ENCODE results near the gene HOXB4. TPM values are rescaled to one million over a fixed set of nuclear protein-coding genes. Genes with fewer than 3 reads are reported as not detected.
A peak's percentile ranks its signal among the peaks of the same experiment; 100 is the strongest.

Gene HOXB4
- total and polyA plus RNA-seq, 9 donors, result 0.13 to 3.4 (median 0.87) TPM

- H3K4me3 ChIP-seq, result no peak overlapping the region
- no peak for TF ChIP-seq EP300 (IDR thresholded peaks at IDR 0.05)
- no peak for TF ChIP-seq POLR2A (IDR thresholded peaks at IDR 0.05)
- TF ChIP-seq CTCF (IDR thresholded peaks at IDR 0.05), result no peak
Observed at GRCh38 chr17:48594538-48595277, 16.6 kb upstream of the HOXB4 start.

GRCh38 chr17:48593840-48594537, 15.8 kb upstream of the HOXB4 start:
- H3K4me1 ChIP-seq (ENCODE audit: insufficient read depth), result no peaks in the 10 kb centered on the region
- peak in 2 of 5 donors; percentile 41 to 57 for DNase-seq
- H3K4me3 ChIP-seq, result peak overlapping the region; percentile 27
- peaks cover 2% of the 10 kb centered on the region for H3K27me3 ChIP-seq
- no peaks in the 10 kb centered on the region for H3K36me3 ChIP-seq
- peaks cover 0 to 8% of the 10 kb centered on the region in 2 donors for H3K9me3 ChIP-seq
- intact Hi-C loops (cut with DNase I), result loop anchor here in 1 of 4 donors (10.0 kb wide), 1 partner anchor 239 kb away; no protein-coding TSS in a partner anchor
- TF ChIP-seq CTCF (IDR thresholded peaks at IDR 0.05), result peak in 1 of 3 donors; percentile 21
- no peak for TF ChIP-seq POLR2A (IDR thresholded peaks at IDR 0.05)
- H3K27ac ChIP-seq, result no peak overlapping the region
- 8 to 12% (median 12%) methylated on average over 37 of the region's 37 CpGs for WGBS, 3 donors

More at GRCh38 chr17:48594538-48595277, 16.6 kb upstream of the HOXB4 start:
- Histone ChIP-seq H3K9me3 (peaks cover 0 to 8% of the 10 kb centered on the region in 2 donors), H3K4me1 (ENCODE audit: insufficient read depth) (no peaks in the 10 kb centered on the region), H3K36me3 (no peaks in the 10 kb centered on the region), H3K27me3 (peaks cover 2% of the 10 kb centered on the region), H3K27ac (no peak overlapping the region)
- DNase-seq, result no peak
- 39 to 57% (median 46%) methylated on average over 25 of the region's 25 CpGs for WGBS, 3 donors
- intact Hi-C loops (cut with DNase I), result loop anchor here in 1 of 4 donors (10.0 kb wide), 1 partner anchor 240 kb away; no protein-coding TSS in a partner anchor

DNA sequence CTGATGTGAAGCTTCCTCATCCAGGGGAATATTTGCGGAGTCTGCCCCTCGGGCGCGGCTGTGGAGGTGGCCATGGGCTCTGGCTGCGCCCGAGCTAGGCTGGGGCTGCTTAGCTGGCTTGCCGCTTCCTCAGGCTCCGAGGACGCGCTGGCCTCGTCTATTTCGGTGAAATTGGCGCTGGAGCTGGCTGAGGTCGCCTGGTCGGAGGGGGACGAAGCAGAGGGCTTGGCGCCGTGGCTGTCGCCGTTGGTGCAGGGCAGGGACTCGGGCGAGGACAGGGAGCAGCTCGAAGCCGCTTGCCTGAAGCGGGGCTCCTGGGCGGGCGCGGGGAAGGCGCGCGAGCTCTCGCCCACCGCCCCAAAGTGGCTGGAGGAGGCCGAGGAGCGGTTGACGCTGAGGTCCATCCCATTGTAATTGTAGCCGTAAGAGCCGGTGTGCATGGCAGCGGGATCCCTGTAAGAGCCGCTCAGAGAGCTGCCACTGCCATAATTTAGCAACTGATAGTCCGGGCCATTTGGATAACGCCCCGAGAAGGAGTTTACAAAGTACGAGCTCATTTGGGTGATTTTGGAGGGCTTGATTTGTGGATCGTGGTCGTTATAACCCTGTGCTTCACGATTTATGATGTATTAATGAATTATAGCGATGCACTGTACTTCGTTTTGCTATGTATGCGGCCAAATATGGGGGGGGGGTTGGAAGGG, 15.1 kb upstream of the HOXB4 start, which contains the start of gene HOXB5:
TSS of gene HOXB5 (minus strand) at position 654 of the 704 bp plus-strand sequence. CDS start at position 557, 97 bp downstream.
- H3K36me3 ChIP-seq, result no peaks in the 10 kb centered on the region
- peaks cover 0 to 8% of the 10 kb centered on the region in 2 donors for H3K9me3 ChIP-seq
- TF ChIP-seq EP300 (IDR thresholded peaks at IDR 0.05) (no peak), CTCF (IDR thresholded peaks at IDR 0.05) (no peak), POLR2A (IDR thresholded peaks at IDR 0.05) (no peak)
- H3K27me3 ChIP-seq, result peaks cover 2% of the 10 kb centered on the region
- no peak for DNase-seq
- H3K27ac ChIP-seq, result no peak within 1 kb of the TSS
- intact Hi-C loops (cut with DNase I), result loop anchor here in 1 of 4 donors (10.0 kb wide), 1 partner anchor 238 kb away; no protein-coding TSS in a partner anchor
- H3K4me1 ChIP-seq (ENCODE audit: insufficient read depth), result no peaks in the 10 kb centered on the region
- 2 to 3% (median 2%) methylated on average over 50 of the region's 50 CpGs for WGBS, 3 donors
- peak within 1 kb of the TSS; percentile 27 for H3K4me3 ChIP-seq

GRCh38 chr17:48592577-48592976, 14.4 kb upstream of the HOXB4 start:
- Histone ChIP-seq H3K36me3 (no peaks in the 10 kb centered on the region), H3K4me3 (peak overlapping the region; percentile 27), H3K4me1 (ENCODE audit: insufficient read depth) (no peaks in the 10 kb centered on the region), H3K27ac (no peak overlapping the region), H3K27me3 (peaks cover 2% of the 10 kb centered on the region), H3K9me3 (peaks cover 0 to 8% of the 10 kb centered on the region in 2 donors)
- no peak for DNase-seq
- TF ChIP-seq EP300 (IDR thresholded peaks at IDR 0.05) (no peak), POLR2A (IDR thresholded peaks at IDR 0.05) (no peak), CTCF (IDR thresholded peaks at IDR 0.05) (no peak)
- WGBS, 3 donors, result 10 to 17% (median 14%) methylated on average over 14 of the region's 14 CpGs
- intact Hi-C loops (cut with DNase I), result loop anchor here in 1 of 4 donors (10.0 kb wide), 1 partner anchor 238 kb away; no protein-coding TSS in a partner anchor
